Stimulated activated naive B cell treated with anti-CD40 and anti-IgM and Interleukin-4, amounts not matched to agents 10 μg/mL and 1 μg/mL and 100 μg/mL, for 72 hours (primary cell): Measurements from ENCODE around the gene P4HA2.
A peak's percentile ranks its signal among the peaks of the same experiment; 100 is the strongest.

ENCODE experiments used
- ATAC-seq, 2 donors: fragments of 150-1000 bp; cut with Tn5 transposase; replicated peaks; 2 replicates each; pipeline ENCODE4 v1.10.0; 2021; ENCODE audit warnings: moderate library complexity in 1 of 2
- DNase-seq: peaks from one replicate; pipeline ENCODE4 v3.0.0; 2021
- H3K27ac Mint-ChIP-seq: one replicate; pipeline ENCODE4 v1.8.0; 2022; ENCODE audit warnings: mild to moderate bottlenecking, mixed read lengths
- H3K27me3 Mint-ChIP-seq, 2 donors: one replicate each; pipeline ENCODE4 v1.8.0; 2022; ENCODE audit warnings: mixed read lengths in 2 of 2
- H3K36me3 Mint-ChIP-seq, 2 donors: one replicate each; pipeline ENCODE4 v1.8.0; 2022; ENCODE audit warnings: mixed read lengths in 2 of 2, mild to moderate bottlenecking in 1 of 2
- H3K4me1 Mint-ChIP-seq, 2 donors: one replicate each; pipeline ENCODE4 v1.8.0; 2022; ENCODE audit warnings: mixed read lengths in 2 of 2, mild to moderate bottlenecking in 1 of 2
- H3K4me3 Mint-ChIP-seq, 2 donors: one replicate each; pipeline ENCODE4 v1.8.0; 2022; ENCODE audit warnings: mild to moderate bottlenecking in 2 of 2, mixed read lengths in 2 of 2, moderate library complexity in 1 of 2
- H3K9me3 Mint-ChIP-seq, 2 donors: one replicate each; pipeline ENCODE4 v1.8.0; 2022; ENCODE audit warnings: mixed read lengths in 2 of 2, mild to moderate bottlenecking in 1 of 2

P4HA2 gene

DNA sequence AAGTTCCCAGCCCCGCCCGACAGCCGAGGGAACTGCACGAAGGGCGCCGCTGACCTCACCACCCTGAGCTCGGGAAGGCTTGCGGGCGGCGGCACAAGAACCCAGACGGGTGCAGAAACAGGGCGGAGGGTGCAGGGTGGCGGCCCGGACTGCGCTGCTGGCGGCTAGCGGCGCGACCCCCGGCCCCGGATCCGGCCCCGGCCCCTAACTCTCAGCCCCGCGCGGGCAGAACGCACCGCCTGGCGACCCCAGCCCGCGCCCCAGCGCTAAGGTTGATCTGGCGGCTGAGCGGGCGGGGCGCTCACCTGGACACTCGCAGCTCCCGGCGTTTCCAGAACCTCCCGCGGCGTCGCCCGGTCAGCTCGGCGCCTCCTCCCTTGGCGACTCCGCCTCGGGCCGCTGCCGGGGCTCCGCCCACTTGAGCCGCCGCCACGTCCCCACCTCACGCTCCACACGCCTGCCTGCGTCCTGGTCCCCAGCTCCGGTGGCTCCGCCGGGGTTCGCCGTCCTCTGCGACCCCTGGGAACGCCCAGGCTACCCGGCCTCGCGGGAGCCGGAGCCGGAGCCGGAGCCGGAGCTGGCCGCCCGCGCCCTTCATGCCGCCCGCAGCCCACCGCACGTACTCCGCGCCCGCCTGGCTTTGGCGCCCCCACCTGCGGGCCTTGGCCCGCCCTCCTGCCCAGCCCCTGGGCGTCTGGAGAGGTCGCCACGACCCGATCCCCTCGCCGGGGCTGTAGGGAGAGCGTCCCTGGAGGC, at the start of gene P4HA2:
TSS of gene P4HA2 (minus strand) at position 369 of the 756 bp plus-strand sequence. CDS start 9,227 bp downstream, outside the sequence.
- no peaks in the 10 kb centered on the region for H3K9me3 Mint-ChIP-seq
- DNase-seq (peak; percentile 40), ATAC-seq (peak; percentile 81 to 84)
- peak within 1 kb of the TSS; percentile 58 to 70 for H3K4me3 Mint-ChIP-seq
- H3K27me3 Mint-ChIP-seq: peaks cover 16 to 27% of the 10 kb centered on the region in 2 donors
- H3K27ac Mint-ChIP-seq: no peak within 1 kb of the TSS
- H3K36me3 Mint-ChIP-seq: peaks cover 0 to 5% of the 10 kb centered on the region in 2 donors
- H3K4me1 Mint-ChIP-seq: peaks cover 38% of the 10 kb centered on the region in 2 donors

- peaks cover 19 to 35% of the 10 kb centered on the region in 2 donors for H3K27me3 Mint-ChIP-seq
- DNase-seq (no peak), ATAC-seq (no peak)
- H3K4me3 Mint-ChIP-seq: no peak overlapping the region
- H3K27ac Mint-ChIP-seq: no peak overlapping the region
- no peaks in the 10 kb centered on the region for H3K36me3 Mint-ChIP-seq
- H3K4me1 Mint-ChIP-seq: peaks cover 5 to 14% of the 10 kb centered on the region in 2 donors
- no peaks in the 10 kb centered on the region for H3K9me3 Mint-ChIP-seq
These were observed 49.6 kb upstream of the P4HA2 start for GRCh38 chr5:132277256-132277655.

DNA sequence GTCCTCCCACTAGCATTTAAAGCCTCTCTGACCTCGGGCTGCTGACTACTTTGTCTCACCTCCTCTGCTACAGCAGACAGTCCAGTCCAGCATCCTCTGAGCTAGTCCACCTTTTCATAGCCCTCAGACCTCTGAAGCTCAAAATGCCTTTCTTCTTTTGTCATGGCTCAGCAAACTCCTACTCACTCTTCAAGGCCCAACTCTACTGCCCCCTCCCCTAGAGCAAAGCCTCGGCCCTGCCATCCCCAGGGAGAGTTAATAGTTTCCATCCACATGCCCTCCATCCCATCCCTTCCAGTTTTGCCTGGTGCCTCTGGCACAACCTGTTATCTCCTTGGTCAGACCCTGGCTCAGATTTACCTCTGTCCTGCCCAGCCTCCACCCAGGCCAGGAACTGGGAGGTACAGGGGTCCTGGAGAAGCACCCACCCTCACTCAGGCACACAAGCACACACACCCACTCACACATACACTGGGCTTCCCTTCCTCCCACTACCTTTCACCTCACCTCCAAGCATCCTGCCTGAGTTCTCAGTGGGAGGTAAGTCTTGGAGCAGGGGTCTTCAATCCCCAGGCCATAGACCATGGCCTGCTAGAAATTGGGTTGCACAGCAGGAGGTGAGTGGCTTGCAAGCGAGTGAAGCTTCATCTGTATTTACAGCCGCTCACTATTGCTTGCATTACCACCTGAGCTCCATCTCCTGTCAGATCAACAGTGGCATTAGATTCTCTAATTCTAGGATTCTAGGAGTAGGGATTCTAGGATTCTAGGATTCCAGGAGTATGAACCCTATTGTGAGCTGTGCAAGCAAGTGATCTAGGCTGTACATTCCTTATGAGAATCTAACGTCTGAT, 47.9 kb upstream of the P4HA2 start:
- Mint-ChIP-seq H3K4me1 (peaks cover 15 to 24% of the 10 kb centered on the region in 2 donors), H3K36me3 (no peaks in the 10 kb centered on the region), H3K4me3 (no peak overlapping the region), H3K9me3 (no peaks in the 10 kb centered on the region), H3K27ac (no peak overlapping the region), H3K27me3 (peaks cover 21 to 49% of the 10 kb centered on the region in 2 donors)
- ATAC-seq (no peak), DNase-seq (no peak)

DNA sequence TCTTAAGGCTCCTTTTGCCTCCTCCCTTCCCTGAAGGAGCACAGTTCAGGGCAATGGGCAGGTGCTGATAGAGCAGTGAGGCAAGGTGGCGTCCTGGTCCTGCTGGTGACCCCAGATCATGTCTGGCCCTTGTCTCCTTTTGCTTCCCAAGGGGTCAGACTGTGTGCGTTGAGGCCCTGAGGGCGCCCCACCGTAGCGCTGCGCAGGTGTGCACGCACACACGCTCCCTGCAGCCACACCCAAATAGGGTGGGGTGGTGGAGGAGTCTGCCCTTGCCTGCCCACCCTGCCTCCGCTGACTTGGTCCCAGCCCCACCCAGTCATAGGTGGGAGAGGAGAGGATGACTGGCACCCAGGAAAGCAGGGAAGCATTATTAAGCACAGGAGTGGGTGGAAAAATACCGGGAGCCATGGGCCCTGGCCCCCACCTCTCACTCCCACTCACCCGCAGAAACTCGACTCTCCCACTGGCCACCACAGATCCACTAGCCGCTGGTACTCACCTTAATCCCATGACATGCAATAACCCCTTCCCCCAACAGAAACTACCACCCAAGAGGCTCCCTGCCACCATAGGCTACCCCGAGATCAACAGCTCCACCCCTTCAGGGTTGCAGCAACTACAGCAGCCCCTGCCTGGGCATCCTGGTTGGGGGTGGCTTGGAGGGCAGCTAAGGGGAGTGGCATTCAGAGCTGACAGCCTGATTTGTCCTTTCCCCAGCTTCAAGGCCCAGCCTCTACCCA, 46.6 kb upstream of the P4HA2 start:
- Mint-ChIP-seq H3K4me1 (peaks cover 19 to 30% of the 10 kb centered on the region in 2 donors), H3K27me3 (peaks cover 21 to 49% of the 10 kb centered on the region in 2 donors), H3K27ac (no peak overlapping the region), H3K9me3 (no peaks in the 10 kb centered on the region), H3K4me3 (no peak overlapping the region), H3K36me3 (no peaks in the 10 kb centered on the region)
- ATAC-seq: no peak
- no peak for DNase-seq

DNA sequence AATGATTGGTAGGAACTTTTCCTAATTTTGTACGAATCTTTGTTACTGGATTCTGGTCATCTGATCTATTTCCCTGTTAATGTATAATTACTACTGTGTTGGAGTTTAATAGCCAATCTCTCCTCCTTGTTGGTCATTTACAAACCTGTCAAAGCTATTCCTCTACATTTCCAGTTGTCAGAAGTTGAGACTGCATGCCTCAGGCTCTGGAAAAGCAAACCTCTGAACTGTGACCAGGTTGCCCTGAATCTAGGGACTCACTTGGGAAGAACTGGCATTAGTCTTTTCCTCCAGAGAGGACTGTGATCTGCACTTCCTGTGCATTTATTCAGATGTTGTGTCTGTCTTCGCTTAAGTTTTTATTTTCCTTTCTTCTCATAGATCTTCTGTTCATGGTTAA, 46.0 kb upstream of the P4HA2 start:
- H3K27ac Mint-ChIP-seq: no peak overlapping the region
- H3K4me3 Mint-ChIP-seq: no peak overlapping the region
- no peaks in the 10 kb centered on the region for H3K9me3 Mint-ChIP-seq
- DNase-seq (no peak), ATAC-seq (no peak)
- peaks cover 25 to 36% of the 10 kb centered on the region in 2 donors for H3K4me1 Mint-ChIP-seq
- no peaks in the 10 kb centered on the region for H3K36me3 Mint-ChIP-seq
- H3K27me3 Mint-ChIP-seq: peaks cover 21 to 49% of the 10 kb centered on the region in 2 donors

DNA sequence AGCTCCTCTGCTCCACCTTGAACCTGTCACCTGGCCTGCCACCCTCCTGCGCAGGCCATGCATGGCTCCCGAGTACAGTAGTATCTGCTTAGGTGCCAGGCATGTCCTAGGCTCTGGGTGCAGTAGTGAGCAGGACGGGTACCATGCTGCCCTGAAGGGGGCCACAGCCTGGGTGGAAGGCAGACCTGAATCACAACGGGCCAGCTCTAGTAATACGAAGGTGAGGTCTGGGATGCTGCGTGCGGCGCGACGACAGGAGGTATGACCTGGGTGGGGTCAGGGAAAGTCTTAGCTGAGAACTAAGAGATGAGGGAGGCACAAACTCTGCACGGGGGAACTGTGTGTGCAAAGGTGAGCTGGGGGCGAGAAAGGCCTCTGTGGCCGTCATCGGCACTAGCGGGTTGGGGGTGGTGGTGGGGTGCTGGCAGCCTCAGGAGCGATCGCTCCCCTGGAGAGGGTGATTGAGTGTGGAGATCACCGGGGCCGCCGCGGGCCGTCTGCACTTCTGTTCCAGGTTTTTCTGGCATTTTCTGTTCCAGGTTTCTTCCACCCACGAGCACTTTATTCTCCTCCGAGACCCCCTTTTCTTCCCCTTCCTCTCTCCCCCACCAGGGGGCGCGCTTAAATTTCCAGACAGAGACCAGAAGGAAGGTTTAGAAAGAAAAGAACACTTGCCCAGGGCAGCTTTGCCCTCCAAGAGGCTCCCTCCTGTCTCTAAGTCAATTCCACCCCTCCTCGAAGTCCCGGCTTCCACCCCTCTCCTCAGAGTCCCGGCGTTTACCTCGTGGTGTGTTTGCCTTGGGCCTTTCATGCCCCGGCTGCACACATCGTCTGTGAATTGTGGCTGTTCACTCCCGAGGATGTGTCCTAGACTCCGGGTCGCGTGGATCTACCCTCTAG, 44.9 kb upstream of the P4HA2 start:
- ATAC-seq: peak; percentile 23 to 28
- H3K27ac Mint-ChIP-seq: no peak overlapping the region
- peaks cover 21 to 49% of the 10 kb centered on the region in 2 donors for H3K27me3 Mint-ChIP-seq
- no peaks in the 10 kb centered on the region for H3K36me3 Mint-ChIP-seq
- peak overlapping the region; percentile 29 to 66 for H3K4me3 Mint-ChIP-seq
- peak; percentile 38 for DNase-seq
- peaks cover 34 to 47% of the 10 kb centered on the region in 2 donors for H3K4me1 Mint-ChIP-seq
- no peaks in the 10 kb centered on the region for H3K9me3 Mint-ChIP-seq

DNA sequence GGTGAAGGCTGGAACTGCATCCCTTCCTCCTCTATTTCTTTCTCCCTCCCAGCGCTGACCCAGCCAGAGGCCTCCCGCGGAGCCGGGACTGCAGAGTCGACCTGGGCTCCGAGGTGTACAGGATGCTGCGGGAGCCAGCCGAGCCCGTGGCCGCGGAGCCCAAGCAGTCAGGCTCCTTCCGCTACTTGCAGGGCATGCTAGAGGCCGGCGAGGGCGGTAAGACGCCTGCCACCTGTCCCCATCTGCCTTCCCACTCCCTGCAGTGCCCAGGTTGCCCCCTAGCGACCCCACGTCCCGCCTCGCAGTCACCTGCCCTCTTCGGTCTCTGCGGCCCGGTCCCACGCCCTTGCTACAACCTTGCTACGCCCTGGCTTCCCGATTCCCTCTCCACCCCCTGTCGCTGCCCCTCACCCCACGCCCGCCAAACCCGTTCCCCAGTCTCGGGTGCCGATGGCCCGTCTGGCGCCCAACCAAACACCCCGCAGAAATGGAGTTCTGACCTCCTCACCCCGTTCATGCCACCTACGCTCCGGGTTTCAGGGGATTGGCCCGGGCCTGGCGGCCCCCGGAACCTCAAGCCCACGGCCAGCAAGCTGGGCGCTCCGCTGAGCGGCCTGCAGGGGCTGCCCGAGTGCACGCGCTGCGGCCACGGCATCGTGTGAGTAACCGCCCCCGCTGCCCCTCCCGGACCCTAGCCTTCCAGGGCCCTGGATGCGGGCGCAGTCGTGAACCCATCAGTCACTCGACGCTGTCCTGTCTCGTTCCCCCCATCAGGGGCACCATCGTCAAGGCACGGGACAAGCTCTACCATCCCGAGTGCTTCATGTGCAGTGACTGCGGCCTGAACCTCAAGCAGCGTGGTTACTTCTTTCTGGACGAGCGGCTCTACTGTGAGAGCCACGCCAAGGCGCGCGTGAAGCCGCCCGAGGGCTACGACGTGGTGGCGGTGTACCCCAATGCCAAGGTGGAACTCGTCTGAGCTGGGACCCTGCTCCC, 43.9 kb upstream of the P4HA2 start:
- H3K27ac Mint-ChIP-seq: no peak overlapping the region
- H3K27me3 Mint-ChIP-seq: peaks cover 21 to 49% of the 10 kb centered on the region in 2 donors
- no peaks in the 10 kb centered on the region for H3K9me3 Mint-ChIP-seq
- peaks cover 37 to 51% of the 10 kb centered on the region in 2 donors for H3K4me1 Mint-ChIP-seq
- H3K4me3 Mint-ChIP-seq: peak overlapping the region; percentile 58 to 66
- DNase-seq (no peak), ATAC-seq (peak; percentile 11 to 24)
- no peaks in the 10 kb centered on the region for H3K36me3 Mint-ChIP-seq

GRCh38 chr5:132270706-132271105, 43.1 kb upstream of the P4HA2 start:
- DNase-seq (no peak), ATAC-seq (no peak)
- Mint-ChIP-seq H3K4me3 (no peak overlapping the region), H3K36me3 (no peaks in the 10 kb centered on the region), H3K9me3 (no peaks in the 10 kb centered on the region), H3K27ac (no peak overlapping the region), H3K27me3 (peaks cover 21 to 48% of the 10 kb centered on the region in 2 donors), H3K4me1 (peaks cover 37 to 51% of the 10 kb centered on the region in 2 donors)

DNA sequence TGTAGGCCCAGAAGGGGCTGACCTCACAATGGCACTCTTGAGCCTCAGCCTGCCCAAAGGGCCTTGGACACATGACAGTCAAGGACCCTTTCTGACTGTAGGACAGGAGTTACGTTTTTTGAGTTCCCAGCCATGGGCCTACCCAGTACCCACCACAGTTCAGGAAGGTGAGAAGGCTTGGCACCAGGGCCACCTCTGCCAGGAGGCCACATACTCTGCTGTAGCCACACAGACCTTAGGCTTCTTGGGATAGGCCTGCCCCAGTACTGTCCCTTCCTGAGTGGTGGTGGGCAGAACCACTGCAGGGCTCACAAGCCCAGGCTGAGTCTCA, 42.6 kb upstream of the P4HA2 start:
- Mint-ChIP-seq H3K27me3 (peaks cover 21 to 44% of the 10 kb centered on the region in 2 donors), H3K4me1 (peaks cover 37 to 51% of the 10 kb centered on the region in 2 donors), H3K27ac (no peak overlapping the region), H3K36me3 (no peaks in the 10 kb centered on the region), H3K4me3 (no peak overlapping the region), H3K9me3 (no peaks in the 10 kb centered on the region)
- no peak for DNase-seq
- no peak for ATAC-seq

DNA sequence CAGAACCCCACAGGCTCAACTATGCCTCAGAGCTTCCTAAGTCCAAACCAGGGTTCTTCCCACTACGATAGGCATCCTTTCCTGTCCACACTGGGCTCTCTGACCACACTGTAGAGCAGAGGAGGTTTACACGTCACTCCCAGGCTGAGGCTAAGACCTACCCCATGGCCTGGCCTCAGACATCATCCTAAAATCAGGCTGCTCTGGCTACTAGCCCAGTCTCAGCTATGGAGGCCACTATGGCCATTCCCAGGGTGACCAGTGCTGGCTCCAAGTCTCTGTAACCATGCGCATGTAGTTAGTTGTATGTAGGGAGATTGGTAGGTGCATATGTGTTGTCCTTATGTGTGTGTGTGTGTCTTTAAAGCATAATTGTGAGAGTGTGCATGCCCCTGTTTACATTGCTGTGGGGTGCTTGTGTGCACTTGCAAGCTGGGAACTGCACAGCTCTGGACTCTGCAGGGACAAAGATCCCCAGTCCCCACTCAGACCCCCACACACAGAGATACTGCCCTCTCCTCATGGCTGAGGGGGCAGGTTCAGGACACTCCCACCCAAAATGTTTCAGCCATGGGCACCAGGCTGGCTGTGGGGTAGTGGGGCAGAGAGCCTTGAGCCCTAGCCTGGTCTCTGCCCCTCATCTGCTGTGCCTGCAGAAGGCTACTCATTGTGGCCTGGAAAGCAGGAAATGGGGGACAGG, 42.1 kb upstream of the P4HA2 start:
- peaks cover 37 to 52% of the 10 kb centered on the region in 2 donors for H3K4me1 Mint-ChIP-seq

DNA sequence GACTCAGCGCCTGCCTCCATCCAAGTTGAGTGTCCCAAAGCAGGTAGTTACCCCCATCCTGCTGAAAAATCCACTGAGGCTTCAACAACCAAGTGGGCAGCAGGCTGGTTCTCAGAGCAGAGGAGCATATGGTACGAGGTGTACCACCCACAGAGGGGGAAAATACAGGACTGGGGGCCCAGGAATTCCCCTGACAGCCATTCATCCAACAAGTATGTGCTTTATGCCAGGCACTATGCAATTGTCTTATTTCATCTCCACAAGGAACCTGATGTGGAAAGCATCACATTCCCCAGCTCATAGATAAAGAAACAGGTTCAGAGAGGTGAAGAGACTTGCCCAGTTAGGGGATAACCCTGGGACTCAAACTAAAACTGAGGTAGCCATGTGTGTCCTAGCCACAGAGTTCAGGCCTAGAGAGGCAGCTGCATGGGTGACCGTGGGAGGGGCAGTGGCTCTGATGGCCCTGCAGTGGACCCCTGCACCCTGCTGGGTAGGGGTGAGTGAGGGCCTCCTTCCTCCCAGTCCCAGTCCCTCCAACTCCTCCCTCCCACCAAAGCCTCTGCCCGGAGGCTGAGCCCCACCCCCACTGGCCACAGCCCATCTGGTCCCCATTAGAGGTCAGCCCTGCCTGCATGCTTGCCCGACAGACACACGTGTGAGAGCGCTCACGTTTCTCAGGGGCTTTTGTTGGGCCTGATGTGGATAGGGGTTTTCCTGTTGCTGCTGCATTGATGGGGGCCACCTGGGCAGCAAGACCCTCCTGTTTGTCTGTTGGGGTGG, 41.3 kb upstream of the P4HA2 start:
- H3K4me1 Mint-ChIP-seq: peaks cover 39 to 57% of the 10 kb centered on the region in 2 donors
- H3K9me3 Mint-ChIP-seq: no peaks in the 10 kb centered on the region
- H3K36me3 Mint-ChIP-seq: no peaks in the 10 kb centered on the region
- DNase-seq: peak; percentile 35
- peak overlapping the region; percentile 67 for H3K27ac Mint-ChIP-seq
- H3K27me3 Mint-ChIP-seq: peaks cover 15 to 30% of the 10 kb centered on the region in 2 donors
- ATAC-seq: peak; percentile 87 to 92
- H3K4me3 Mint-ChIP-seq: no peak overlapping the region

More for the DNA sequence above, 42.1 kb upstream of the P4HA2 start:
- no peak for DNase-seq
- no peak overlapping the region for H3K4me3 Mint-ChIP-seq
- ATAC-seq: no peak
- peaks cover 21 to 39% of the 10 kb centered on the region in 2 donors for H3K27me3 Mint-ChIP-seq
- H3K9me3 Mint-ChIP-seq: no peaks in the 10 kb centered on the region
- no peak overlapping the region for H3K27ac Mint-ChIP-seq
- no peaks in the 10 kb centered on the region for H3K36me3 Mint-ChIP-seq
